Measurements from ENCODE around the gene SMIM14.

DNA sequence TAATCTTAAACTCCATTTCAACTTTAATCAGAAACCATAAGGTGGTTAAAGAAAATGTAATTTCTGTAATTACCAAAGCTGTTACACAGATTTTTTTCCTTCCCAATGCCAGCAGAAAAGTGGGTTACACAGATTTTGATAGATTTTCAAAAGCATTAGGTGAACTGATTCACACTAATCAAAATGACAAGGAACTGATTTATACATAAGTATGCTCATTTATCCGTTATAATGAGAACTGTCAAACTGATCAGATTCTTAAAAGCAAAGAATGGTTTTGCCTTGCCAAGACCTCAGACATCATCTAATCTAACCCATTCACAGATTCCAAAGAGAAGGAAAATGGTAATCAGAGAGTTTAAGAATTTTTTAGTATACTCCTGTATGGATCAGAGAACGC lies 116.6 kb downstream of the SMIM14 start:
- no peak for TF ChIP-seq POLR2A (IDR thresholded peaks at IDR 0.05; ENCODE audit: low read length)
- TF ChIP-seq GATA1 (IDR thresholded peaks at IDR 0.05; ENCODE audit: low read depth, low read length), result no peak
